ENCODE results near the gene AP4M1.

GRCh38 chr7:100153708-100154535 lies 52.5 kb downstream of the AP4M1 start:
- TF ChIP-seq TAF1 (conservative IDR thresholded peaks at IDR 0.05): no peak
- no peak for TF ChIP-seq CTCF (IDR thresholded peaks at IDR 0.05; ENCODE audit: low read depth, low read length, missing input control)
- no peak for TF ChIP-seq REST (IDR thresholded peaks at IDR 0.05)
- no peak for TF ChIP-seq ATF3 (IDR thresholded peaks at IDR 0.05)
- no peak for TF ChIP-seq HNF4G (IDR thresholded peaks at IDR 0.05)
